HG03520 (cell line): ENCODE results near the gene CYTH1.
"Not testable (repeated sequence)": the region's sequence is repeated elsewhere in the genome, so short reads cannot be mapped to it uniquely, and the experiment has no call there.

ENCODE experiments used
- ATAC-seq: cut with Tn5 transposase; IDR thresholded peaks from one replicate; pipeline ENCODE4 v1.9.1; 2021; ENCODE audit warnings: mild to moderate bottlenecking, moderate library complexity; ENCODE audit not compliant: unreplicated experiment

The CYTH1 gene

GRCh38 chr17:78789663-78790181 lies 7.6 kb upstream of the CYTH1 start:
- no peak for ATAC-seq

GRCh38 chr17:78789149-78789662 lies 7.1 kb upstream of the CYTH1 start:
- no peak for ATAC-seq

GRCh38 chr17:78788451-78788850 lies 6.4 kb upstream of the CYTH1 start:
- no peak for ATAC-seq

- ATAC-seq, result no peak
These were observed 5.4 kb upstream of the CYTH1 start for GRCh38 chr17:78787444-78787843.

GRCh38 chr17:78785663-78786057 lies 3.6 kb upstream of the CYTH1 start:
- no peak for ATAC-seq

GRCh38 chr17:78785011-78785662 lies 3.1 kb upstream of the CYTH1 start:
- no peak for ATAC-seq

GRCh38 chr17:78784352-78784751 lies 2.3 kb upstream of the CYTH1 start:
- ATAC-seq, result no peak

- no peak for ATAC-seq
These were observed 1.7 kb upstream of the CYTH1 start for GRCh38 chr17:78783711-78784324.

GRCh38 chr17:78781104-78781892 lies 775 bp downstream of the CYTH1 start:
- ATAC-seq, result peak; percentile 14

- ATAC-seq, result no peak
These were observed 1.7 kb downstream of the CYTH1 start for GRCh38 chr17:78780335-78780734.

GRCh38 chr17:78779850-78780249 lies 2.2 kb downstream of the CYTH1 start:
- no peak for ATAC-seq

- not testable (repeated sequence) for ATAC-seq
These were observed 2.8 kb downstream of the CYTH1 start for GRCh38 chr17:78779286-78779651.

- ATAC-seq, result no peak
These were observed 4.2 kb downstream of the CYTH1 start for GRCh38 chr17:78777881-78778280.

- peak; percentile 43 for ATAC-seq
These were observed 7.0 kb downstream of the CYTH1 start for GRCh38 chr17:78774956-78775571.

- no peak for ATAC-seq
These were observed 7.6 kb downstream of the CYTH1 start for GRCh38 chr17:78774453-78774852.

GRCh38 chr17:78771758-78772382 lies 10.2 kb downstream of the CYTH1 start:
- ATAC-seq, result no peak

GRCh38 chr17:78769196-78769773 lies 12.8 kb downstream of the CYTH1 start:
- no peak for ATAC-seq

GRCh38 chr17:78767806-78768205 lies 14.3 kb downstream of the CYTH1 start:
- no peak for ATAC-seq

GRCh38 chr17:78766743-78767294 lies 15.3 kb downstream of the CYTH1 start:
- ATAC-seq, result no peak

GRCh38 chr17:78766225-78766624 lies 15.8 kb downstream of the CYTH1 start:
- no peak for ATAC-seq
